Smooth muscle cell (in vitro differentiated cells): ENCODE data around the gene PLB1. TPM values are rescaled to one million over a fixed set of nuclear protein-coding genes. Genes with fewer than 3 reads are reported as not detected.

Source experiments
- DNase-seq: peaks from one replicate; lab custom pipeline; 2025; ENCODE audit not compliant: unreplicated experiment; lab: John Stamatoyannopoulos, UW
- H2AFZ ChIP-seq: fragments of 200-600 bp; sonication (generic); 2 replicates; pipeline ENCODE4 v1.6.0; 2016; ENCODE audit warnings: antibody characterized with exemption, low read depth, mild to moderate bottlenecking
- H3F3A ChIP-seq: fragments of 200-600 bp; sonication (generic); 2 replicates; pipeline ENCODE4 v1.6.0; 2017; ENCODE audit warnings: antibody characterized with exemption, low read depth
- H3K27ac ChIP-seq: fragments of 200-600 bp; sonication (generic); 2 replicates; pipeline ENCODE4 v1.5.1; 2016; ENCODE audit warnings: low read depth, mild to moderate bottlenecking
- H3K27me3 ChIP-seq: fragments of 200-600 bp; sonication (generic); 2 replicates; pipeline ENCODE4 v1.6.1; 2016; ENCODE audit warnings: low read depth, mild to moderate bottlenecking
- H3K36me3 ChIP-seq: fragments of 200-600 bp; sonication (generic); 2 replicates; pipeline ENCODE4 v1.5.1; 2016; ENCODE audit warnings: low read depth
- H3K4me1 ChIP-seq: fragments of 200-600 bp; sonication (generic); 2 replicates; pipeline ENCODE4 v1.5.1; 2016; ENCODE audit warnings: low read depth
- H3K4me2 ChIP-seq: fragments of 200-600 bp; sonication (generic); 2 replicates; pipeline ENCODE4 v1.6.0; 2016; ENCODE audit warnings: mild to moderate bottlenecking
- H3K4me3 ChIP-seq: fragments of 200-600 bp; sonication (generic); 2 replicates; pipeline ENCODE4 v1.5.1; 2016; ENCODE audit warnings: mild to moderate bottlenecking
- H3K79me2 ChIP-seq: fragments of 200-600 bp; sonication (generic); 2 replicates; pipeline ENCODE4 v1.6.0; 2016; ENCODE audit warnings: low read depth, mild to moderate bottlenecking
- H3K9ac ChIP-seq: fragments of 200-600 bp; sonication (generic); 2 replicates; pipeline ENCODE4 v1.6.0; 2016; ENCODE audit warnings: low read depth
- H3K9me3 ChIP-seq: fragments of 200-600 bp; sonication (generic); replicated peaks from 2 replicates; pipeline ENCODE4 v1.5.1; 2016; ENCODE audit warnings: low read depth
- H4K20me1 ChIP-seq: fragments of 200-600 bp; sonication (generic); 2 replicates; pipeline ENCODE4 v1.6.0; 2016; ENCODE audit warnings: low read depth
- CTCF ChIP-seq: fragments of 200-600 bp; sonication (generic); IDR thresholded peaks from 2 replicates; pipeline ENCODE4 v1.5.1; 2017; ENCODE audit warnings: borderline replicate concordance, mild to moderate bottlenecking, antibody characterized with exemption; ENCODE audit not compliant: insufficient read depth, poor library complexity, severe bottlenecking
- WGBS: methylation state at CpG from one replicate; pipeline ENCODE4 v1.1.7; 2016; ENCODE audit warnings: low lambda C conversion rate; 5-methylcytosine and 5-hydroxymethylcytosine counted together
- polyA plus RNA-seq: library from polyadenylated mRNA; unstranded; fragments of >200 nt; fragmentation: Nextera tagmentation; extraction: Ambion mirVana; gene quantifications from 2 replicates; pipeline ENCODE4 v1.2.1, GENCODE V29; 2016
- small RNA-seq: library from RNA; depleted of rRNA; stranded (forward); fragments of <200 nt; gene quantifications from one replicate; pipeline ENCODE3, GENCODE V24; 2014
- total RNA-seq: library from RNA; depleted of rRNA; stranded (reverse); fragments of >200 nt; gene quantifications from 2 replicates; pipeline ENCODE4 v1.2.3, GENCODE V29; 2014

Gene PLB1
- total and polyA plus RNA-seq, 2 experiments from 2014 or later: 0.75 to 8.7 TPM

- H3K27me3 ChIP-seq: no peaks in the 10 kb centered on the region
- no peaks in the 10 kb centered on the region for H3K36me3 ChIP-seq
- no peaks in the 10 kb centered on the region for H3F3A ChIP-seq
- H3K4me3 ChIP-seq: no peak overlapping the region
- H4K20me1 ChIP-seq: no peaks in the 10 kb centered on the region
- H3K9ac ChIP-seq: no peak overlapping the region
- no peaks in the 10 kb centered on the region for H3K79me2 ChIP-seq
- no peak for DNase-seq
- H2AFZ ChIP-seq: no peak overlapping the region
- no peak overlapping the region for H3K27ac ChIP-seq
- no peak for TF ChIP-seq CTCF
- 87% methylated on average over 3 of the region's 3 CpGs for WGBS
- H3K9me3 ChIP-seq: no peaks in the 10 kb centered on the region
- no peak overlapping the region for H3K4me2 ChIP-seq
- H3K4me1 ChIP-seq: peaks cover 4% of the 10 kb centered on the region
These were observed 197.4 kb downstream of the PLB1 start for GRCh38 chr2:28693223-28693622.

Small RNA genes lying within 50 kb of the gene (small RNA-seq; reads per million reads assigned to genes)
- not detected for gene RNA5SP89
- gene SNRPGP7: not detected

Other genes with a start within 250 kb of the PLB1 start
- 106 and 120 TPM in 2 replicates for gene FOSL2, start 103.2 kb upstream of the PLB1 start, total RNA-seq
- 70.8 and 72.6 TPM in 2 replicates for gene FOSL2, start 103.2 kb upstream of the PLB1 start, polyA plus RNA-seq